HL-60/S4 (cell line): ENCODE data around the gene TBCD.

ENCODE experiments used
- in situ Hi-C: fragments of 300-500 bp; cut with MboI; formaldehyde crosslinking; loops from 2 replicates; pipeline ENCODE4 v1.14.3; 2022; ENCODE audit warnings: low sequenced_read_pairs

TBCD gene

DNA sequence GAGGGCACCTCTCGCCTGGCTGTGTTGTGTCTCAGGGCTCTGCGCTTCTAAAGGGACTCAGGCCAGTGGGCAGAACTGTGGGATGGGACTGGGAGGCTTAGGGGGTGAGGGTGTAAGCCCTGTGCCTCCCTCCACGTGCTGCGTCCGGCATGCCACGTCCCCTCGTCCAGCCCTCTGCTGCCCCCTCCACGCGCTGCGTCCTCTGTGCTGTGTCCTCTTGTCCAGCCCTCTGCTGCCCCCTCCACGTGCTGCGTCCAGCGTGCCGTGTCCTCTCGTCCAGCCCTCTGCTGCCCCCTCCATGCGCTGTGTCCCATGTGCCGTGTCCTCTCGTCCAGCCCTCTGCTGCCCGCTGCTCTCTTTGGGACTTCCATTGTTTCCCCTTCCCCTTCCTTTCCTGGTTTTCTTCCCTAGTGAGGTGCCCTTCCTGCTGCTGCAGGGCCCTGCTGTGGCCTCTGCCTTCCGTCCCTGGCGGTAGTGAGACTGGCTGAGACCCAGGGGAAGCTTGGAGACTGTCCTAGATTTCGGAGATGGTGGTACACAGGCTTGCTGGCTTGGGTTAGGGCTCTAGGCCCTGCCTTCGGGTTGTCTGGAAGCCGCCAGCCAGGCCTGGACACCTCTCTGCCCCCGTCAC, 94.3 kb downstream of the TBCD start:
- in situ Hi-C loops = no loop called here

DNA sequence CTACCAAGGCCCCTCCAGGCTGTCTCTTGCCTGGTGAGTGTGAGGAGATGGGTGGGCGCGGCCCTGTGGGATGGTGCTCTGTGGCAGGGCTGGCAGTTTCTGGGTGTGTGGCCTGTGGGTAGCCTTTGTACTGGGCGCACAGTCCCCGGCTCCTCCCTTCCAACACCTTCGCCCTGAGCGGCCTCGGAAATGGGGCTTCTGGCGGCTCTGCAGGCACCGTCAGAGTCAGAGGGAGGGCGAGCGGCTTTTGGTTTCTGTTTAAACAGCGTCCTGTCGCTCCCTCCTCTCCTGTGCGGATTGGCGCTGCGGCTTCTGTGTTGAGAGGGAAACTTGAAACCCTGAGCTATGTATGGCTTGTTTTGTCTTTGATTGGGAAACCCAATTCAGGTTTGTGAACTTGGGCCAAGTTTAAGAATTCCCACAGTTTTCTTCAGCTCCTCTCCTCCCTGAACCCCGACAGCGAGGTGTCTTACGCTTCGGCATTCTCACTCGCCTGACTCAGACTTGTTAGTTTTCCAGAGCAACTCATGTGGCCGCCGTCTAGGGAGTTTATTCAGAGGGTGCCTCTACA, 96.2 kb downstream of the TBCD start:
- in situ Hi-C loops = no loop called here

DNA sequence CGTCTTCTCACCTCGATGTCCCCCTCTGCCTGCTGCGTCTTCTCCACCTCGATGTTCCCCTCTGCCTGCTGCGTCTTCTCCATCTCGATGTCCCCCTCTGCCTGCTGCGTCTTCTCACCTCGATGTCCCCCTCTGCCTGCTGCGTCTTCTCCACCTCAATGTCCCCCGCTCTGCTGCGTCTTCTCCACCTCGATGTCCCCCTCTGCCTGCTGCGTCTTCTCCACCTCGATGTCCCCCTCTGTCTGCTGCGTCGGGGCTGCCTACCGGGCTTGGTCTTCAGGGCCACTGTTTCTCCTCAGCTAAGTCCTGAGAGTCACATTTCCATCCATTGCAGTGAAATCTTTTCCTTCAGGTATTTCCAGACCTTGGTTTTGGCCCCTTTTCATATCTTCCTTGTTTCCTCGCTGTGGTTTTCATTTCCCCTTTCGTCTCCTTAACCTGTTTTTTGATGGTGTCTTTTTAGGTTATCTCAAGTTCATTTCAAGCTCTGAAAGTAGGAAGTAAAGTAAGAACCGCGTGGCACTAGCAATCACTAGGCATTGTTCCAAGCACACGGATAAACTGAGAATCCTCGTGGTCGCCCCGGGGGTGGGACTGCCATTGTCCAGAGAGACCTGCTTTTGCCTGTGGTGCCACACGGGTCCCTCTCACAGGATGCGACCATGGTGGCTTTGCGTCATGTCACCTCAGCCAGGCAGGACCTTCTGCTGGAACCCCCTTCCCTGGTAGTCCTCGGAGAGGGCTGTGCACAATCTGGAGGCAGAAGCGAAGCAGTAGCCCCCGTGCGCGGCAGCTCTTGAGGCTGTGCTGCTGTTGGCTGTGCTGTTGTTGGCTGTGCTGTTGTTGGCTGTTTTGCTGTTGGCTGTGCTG, 97.4 kb downstream of the TBCD start:
- in situ Hi-C loops = no loop called here

DNA sequence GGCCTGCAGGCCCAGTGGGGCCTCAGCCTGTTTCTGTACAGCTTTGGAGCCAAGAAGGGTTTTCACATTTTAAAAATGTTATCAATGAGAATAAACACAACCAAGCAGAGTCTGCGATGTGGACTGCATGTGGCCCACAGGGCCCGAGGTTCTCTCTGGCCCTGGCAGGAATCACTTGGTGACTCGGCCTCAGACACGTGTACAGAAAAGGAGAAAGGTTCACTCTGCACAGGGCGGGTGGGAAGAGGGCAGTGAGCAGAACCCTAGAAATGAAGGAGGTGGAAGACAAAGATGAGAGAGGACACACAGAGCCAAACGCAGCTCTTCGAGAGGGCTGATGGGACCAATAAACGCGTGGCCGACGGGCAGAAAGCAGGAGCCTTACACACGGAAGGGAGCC, 99.5 kb downstream of the TBCD start:
- in situ Hi-C loops = no loop called here

DNA sequence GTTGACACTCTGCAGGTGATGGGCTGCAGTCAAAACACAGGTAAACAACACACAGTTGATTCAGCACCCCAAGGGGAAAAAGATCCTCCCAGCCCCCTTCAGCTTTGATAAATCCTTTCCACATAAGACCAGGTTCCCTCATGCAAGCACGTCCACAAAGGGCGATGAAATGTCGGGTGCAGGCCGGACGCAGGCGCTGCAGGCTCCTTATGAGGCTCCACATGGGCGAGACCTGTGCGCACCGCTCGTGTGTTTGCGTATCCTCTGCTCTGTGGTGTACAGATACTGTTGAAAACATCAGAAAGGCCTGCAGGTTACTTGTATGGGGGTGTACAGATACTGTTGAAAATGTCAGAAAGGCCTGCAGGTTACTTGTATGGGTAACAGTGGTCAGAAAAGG, 102.4 kb downstream of the TBCD start:
- in situ Hi-C loops = no loop called here

DNA sequence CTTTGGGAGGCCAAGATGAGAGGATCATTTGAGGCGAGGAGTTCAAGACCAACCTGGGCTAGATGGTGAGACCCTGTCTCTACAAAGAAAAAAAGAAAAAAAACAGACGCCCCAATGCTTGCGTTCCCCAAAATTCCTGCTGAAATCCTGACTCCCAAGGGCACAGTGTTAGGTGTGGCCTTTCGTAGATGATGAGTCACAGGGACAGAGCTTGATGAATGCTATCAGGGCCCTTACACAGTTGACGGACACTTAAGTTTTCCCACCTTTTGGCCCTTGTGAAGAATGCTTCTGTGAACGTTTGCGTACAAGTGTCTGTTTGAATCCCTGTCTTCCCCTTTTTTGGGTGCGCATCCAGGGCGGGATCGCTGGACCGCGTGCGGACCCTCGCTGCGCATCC, 104.5 kb downstream of the TBCD start:
- in situ Hi-C loops = no loop called here

DNA sequence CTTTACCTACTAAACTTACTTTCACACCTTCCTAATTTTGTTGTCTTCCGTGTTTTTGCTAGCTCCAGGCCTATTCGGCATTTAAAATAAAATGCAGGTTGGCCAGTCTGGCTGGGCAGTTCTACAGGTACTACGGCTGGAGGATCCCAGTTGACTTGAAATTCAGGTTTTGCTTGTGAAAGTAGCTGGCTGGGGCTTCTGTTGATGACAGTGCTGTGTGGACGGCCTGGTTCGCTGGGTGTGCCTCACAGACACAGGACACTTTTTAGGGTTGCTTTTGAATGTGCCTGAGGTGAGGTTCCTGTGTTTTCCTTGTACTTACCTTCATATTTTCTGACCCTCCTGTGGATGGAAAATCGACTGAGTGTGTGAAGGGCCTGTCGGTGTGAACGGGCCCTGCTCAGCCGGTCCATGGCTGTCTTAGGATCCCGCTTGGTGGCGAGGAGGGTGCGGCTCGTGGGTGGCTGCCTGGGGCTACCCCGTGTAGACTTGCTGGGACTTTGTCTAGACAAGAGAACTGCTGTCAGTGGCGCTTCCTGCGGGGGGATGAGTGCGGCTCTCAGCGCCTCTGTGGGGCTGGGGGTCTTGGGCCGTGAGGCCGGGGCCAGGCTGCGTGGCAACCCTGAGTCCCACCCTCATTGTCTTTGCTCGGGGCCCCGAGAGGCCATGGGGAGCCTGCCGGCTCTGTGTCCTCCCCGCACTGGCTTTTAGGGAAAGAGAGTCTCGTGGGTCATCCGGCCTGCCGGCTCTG, 106.7 kb downstream of the TBCD start:
- in situ Hi-C loops = no loop called here

DNA sequence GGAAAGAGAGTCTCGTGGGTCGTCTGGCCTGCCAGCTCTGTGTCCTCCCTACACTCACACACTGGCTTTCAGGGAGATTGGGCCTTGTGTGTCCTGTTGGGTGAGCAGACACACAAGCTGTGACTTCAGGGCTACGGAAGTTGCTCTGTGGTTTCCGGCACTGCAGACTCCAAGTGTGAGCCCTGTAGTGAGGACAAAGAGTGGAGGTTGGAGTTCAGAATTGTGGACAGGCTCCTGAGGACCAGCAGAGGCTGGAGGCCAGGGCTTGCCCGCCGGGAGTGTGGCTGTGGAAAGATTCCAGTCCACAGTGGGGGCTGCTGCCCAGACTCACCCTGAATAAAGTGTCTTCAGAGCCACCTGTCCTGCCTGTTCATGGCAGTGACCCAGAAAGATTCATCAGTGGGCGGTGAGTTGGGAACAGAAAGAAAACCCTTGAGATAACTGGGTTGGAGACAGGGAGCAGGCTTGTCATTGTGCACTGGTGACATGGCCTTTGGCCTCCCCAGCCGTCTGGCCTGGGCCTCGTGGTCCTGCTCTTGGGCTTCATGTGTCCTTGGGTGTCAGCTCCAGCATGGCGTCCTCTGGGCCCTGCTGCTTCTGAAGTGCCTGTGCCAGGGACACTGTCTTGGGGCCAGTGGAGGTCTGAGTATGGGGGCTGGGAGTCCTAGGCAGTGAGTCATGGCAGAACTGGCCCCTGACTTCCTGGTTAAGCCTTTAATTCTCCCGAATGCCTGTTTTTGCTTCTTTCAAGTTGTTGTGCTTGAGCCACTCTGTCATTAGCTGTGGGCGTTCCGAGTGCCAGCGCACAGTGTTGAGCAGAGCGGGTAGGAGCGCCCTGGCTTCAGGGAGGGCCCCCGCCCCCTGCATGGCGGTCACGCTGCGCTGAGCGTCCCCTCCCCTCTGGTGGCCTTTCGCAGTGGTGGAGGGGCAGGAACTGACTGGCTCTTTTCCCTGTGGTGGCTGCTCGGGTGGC, 107.9 kb downstream of the TBCD start:
- in situ Hi-C loops = no loop called here

DNA sequence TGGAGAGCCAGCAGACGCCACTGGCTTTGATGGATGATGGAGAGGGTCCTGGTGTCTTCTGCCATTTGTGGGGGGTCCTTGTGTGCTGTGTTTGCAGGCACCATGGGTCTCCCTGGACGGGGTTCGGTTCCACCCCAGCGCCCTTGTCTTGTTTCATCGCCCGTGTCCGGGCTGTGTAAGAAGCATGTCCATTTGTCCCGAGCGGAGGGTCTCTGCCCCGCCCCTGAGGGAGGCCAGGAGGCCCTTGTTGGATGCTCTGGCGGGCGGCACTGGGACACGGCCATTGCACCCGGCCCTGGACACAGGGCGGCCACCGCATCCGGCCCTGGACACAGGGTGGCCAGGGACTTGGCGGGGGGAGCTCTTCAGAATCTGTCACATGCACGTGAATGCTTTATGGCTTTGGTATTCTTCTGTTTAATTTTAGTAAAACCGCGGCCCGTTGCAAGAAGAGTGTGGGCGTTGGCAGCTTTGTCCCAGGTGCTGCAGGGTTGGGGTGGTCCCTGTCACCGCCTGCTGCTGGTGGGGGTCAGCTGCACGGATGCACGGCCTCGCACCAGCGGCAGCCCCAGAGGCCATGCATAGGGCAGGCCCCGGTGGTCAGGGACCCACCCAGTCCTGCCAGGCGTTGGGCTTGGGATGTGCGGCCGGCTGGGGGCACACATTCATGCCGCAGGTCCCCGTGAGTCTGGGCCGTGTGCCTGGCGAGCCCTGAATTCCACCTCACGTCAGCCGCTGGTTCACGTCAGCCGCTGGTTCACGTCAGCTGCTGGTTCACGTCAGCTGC, 108.9 kb downstream of the TBCD start:
- in situ Hi-C loops = no loop called here

DNA sequence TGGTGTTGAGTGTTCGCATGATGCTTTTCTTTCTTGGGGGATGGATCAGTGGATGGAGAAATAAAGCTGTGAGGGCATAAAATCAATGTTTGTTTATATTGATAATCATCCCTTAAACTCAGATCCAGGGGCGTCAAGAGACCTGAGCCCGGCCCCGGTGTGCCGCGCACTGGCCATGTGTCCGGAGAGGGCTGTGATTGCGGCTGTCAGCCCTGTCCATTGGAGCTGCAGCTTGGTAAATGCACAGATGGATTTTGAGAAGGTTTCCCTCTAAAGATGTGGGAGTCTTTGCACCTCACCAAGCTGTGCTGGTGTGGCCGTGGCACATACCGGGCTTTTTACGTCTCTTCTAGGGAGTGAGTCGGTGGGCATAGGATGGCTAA, 109.5 kb downstream of the TBCD start:
- in situ Hi-C loops = no loop called here

DNA sequence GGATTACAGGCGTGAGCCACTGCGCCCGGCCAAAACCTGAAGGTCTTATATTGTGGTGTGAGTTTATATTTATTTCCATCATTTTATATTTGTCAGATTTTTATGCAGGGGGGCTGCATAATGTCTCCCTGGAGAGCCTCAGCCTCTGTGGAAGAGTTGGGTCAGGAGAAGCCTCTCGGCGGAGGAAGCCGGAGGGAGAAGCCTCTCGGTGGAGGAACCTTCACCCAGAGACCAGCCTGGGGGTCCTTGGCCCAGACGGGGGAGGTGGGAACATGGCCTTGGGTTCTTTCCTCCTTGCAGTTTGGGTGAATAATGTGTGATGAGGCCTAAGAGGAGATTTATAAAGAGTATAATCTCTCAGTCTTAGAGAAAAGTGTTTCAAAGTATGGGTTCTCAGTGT, 110.3 kb downstream of the TBCD start:
- in situ Hi-C loops = no loop called here

DNA sequence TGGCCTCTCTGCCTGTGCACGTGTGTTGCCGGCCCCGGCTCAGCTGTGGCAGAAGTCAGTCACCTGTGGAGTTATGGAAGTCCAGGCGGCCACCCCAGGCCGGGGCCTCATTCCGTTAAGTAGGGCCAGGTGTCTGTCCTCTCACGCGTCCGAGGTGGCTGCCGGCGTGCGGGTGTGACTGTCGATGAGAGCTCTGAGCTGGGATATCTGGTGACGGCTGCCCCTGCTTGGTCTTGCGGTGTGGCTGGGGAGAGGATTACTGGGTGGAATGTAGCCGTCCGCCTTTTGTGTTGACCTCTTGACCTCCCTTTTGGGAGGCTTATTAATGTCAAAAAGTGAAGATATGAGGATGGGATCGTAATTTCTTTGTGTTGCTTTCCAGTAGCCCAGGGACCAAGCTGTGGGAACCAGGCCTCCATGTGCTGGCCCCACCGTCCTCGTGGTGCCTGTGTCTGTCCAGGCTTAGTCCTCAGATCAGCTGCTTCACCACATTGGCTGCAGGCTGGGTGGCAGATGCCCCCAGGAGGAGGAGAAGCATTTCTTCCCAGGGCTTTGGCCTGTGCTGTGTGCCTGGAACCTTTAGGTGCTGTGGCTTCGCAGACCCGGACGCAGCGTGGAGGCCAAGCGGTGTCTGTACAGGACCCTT, 111.0 kb downstream of the TBCD start:
- in situ Hi-C loops = no loop called here

DNA sequence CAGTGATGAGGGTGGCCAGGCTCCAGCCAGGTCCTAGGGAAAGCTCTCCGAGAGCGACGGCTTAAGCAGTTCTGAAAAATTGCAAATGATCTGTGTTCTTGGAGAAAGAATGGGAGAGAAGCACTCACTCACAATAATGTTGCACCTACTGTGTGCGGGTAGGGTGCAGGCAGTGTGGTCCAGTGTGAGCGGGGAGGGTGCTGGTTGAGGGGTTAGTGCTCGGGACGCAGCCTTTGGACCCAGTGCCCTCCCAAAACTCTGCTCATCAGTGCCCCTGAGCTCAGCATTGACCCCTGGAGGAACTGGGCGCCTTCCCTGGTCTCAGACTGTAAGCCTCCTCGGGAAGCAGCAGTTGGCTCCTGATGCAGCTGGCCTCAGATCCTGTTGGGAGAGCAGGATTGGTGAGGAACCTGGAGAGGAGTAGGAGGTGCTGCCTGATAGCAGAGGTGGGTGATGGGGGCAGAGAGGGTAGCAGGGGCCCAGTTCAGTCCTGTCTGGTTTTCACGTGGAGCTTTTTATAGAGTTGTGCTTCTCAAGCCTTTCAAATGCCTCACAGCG, 111.6 kb downstream of the TBCD start:
- in situ Hi-C loops = no loop called here

DNA sequence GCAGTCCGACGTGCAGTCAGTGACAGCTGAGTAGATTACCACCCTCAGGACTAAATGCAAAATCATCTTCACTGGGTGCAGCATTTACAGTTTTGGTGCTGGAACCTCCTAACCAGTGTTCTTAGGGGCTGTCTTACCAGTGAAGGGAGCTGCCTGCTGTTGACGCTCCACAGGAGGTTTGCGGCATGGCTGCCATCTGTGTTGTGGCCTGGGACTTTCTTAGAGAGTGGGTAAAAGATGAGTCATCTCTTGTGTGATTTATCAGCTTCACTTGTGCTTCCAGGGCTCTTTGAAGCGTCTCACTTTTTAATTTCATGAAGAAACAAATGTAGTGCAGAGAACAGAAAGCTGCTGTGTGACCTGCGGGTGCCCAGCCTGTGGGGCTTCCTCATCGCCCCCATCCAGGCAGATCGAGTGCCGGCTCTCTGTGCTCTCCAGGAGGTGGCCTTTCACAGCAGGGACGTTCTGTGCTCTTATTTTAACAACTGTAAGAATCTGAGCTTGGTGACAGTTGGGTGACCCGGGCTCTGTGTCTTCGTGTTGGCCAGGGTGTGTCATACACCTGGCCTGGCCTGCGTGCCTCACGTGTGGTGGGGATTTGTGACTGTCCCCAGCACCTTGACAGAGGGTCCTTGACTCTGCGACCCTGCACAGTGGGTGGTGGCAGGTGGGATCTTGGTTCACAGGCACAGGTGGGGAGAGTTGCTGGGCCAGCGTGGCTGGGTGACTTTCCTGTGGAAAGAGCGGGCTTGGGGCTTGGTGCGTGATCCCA, 112.3 kb downstream of the TBCD start:
- in situ Hi-C loops = no loop called here

DNA sequence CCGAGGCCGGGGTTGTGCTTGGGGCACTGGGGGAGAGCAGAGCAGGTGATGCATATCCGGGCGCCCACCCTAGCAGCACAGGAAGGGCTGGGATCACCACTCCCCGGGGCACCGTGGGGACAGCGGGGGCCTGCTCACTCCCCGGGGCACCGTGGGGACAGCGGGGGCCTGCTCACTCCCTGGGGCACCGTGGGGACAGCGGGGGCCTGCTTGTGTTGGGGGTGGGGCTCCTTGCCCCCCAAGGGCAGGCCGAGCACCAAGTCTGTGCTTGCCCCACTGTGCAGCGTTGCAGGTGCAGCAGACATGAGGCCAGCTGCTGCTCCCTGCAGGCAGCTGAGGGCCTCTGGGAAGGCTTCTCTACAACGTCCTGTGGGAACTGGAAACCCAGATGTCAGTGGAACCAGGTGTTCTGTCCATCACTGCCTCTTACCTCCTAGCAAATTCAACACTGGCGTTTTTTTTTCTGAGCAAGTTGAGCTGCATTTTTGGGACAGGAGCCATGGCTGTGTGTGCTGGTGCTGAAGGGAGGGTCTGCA, 112.9 kb downstream of the TBCD start:
- in situ Hi-C loops = no loop called here

DNA sequence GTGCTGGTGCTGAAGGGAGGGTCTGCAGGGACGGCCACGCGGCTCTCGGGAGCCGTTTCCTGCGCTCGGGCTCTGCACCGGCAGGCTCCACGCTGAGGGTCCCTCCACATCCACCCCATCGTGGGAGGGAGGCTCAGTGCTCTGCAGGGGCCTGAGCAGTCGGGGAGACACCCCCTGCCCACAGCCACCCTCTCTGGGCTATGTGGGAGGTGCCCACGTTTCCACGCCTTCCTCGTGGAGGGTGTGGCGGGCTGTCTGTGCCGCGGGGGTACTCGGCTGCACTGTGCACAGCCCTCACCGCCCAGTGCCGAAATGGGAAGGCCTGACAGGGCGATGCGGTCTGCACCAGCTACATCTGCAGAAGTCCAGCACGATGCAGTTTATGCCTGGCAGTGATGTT, 113.4 kb downstream of the TBCD start:
- in situ Hi-C loops = no loop called here

DNA sequence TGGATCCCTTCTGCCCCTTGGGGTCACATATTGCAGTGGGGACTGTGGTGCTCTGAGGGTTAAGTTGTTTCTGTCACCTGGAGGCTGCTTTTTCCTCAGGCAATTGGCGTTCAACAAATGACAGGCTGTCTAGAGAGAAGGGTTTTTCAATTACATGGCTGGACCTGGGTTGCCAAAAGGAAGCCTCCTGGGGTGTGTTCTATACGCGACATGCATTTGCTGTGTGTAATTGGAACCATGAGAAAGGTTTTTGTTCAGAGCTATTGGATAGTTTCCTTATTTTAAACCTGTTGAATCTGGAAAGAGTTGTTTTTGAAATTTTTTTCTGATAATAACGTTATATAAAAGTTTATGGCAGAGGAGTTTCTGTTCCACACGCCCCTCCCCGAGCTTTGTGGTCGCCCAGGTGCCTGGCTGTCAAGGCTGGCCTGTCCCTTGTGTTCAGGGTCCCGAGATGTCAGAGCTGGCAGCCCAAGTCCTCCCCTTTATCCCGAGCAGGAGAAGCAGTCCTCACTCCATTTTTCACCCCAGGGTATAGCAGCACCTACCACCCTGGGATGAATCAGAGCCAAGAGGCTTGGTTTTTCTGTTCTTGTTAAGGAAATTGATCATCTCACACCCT, 114.0 kb downstream of the TBCD start:
- in situ Hi-C loops = no loop called here
